GM18867 (cell line): ENCODE results near the gene FRMPD2.
"Not testable (repeated sequence)": the region's sequence is repeated elsewhere in the genome, so short reads cannot be mapped to it uniquely, and the experiment has no call there.

Source experiments
- ATAC-seq: cut with Tn5 transposase; IDR thresholded peaks from one replicate; pipeline ENCODE4 v1.9.1; 2021; ENCODE audit warnings: mild to moderate bottlenecking, moderate library complexity; ENCODE audit not compliant: unreplicated experiment

Gene FRMPD2

DNA sequence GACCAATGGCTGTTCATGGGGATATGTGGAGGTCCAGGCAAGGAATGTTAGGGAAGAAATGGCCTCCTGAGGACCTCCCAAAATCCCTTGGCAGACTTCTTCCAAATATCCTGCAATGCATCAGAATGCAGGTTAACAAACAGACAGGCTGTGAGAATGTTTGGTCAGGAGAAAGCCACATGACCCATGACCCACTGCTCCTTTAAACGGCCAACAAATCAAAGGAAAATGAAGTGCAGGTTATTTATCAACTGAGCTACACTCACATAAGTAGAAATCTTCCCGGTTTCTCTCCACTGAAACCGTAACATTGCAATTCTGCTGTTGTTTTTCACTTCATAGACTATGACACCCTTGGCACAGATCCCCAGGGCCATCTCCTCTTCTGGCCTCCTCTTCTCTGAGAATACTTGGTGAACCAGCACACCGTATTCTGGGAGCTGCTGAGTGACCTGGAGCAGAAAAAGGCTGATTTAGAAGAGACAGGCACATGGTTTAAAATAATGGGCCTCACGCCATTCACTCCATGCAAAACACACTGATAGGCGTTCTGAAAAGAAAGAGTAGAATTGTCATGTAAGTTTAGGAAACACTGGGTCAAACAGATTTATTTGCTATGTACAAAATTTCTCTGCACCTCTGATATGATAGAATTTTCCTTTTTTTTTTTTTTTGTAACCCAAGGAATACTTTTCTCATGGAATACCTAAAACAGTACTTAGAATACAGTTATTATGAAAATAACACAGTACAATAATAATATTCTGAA is 67.8 kb downstream of the FRMPD2 start:
- no peak for ATAC-seq

DNA sequence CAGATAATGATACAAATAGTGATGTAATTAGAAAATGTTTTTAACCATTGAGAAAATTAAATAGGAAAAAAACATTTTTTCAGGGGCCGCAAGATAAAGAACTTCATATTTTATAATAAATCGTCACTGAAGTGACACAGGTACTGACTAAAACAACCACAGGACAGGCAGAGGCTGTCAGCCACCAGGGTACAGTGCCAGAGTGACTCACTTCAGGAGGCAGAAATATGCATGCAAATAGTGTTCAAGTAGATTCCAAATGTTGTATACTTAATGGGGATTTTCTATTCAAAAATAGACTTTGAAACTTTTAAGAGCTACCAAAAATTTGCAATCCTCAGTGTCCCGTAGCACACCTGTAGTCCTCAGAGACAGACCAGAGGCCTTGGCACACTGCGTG is 68.6 kb downstream of the FRMPD2 start:
- no peak for ATAC-seq

DNA sequence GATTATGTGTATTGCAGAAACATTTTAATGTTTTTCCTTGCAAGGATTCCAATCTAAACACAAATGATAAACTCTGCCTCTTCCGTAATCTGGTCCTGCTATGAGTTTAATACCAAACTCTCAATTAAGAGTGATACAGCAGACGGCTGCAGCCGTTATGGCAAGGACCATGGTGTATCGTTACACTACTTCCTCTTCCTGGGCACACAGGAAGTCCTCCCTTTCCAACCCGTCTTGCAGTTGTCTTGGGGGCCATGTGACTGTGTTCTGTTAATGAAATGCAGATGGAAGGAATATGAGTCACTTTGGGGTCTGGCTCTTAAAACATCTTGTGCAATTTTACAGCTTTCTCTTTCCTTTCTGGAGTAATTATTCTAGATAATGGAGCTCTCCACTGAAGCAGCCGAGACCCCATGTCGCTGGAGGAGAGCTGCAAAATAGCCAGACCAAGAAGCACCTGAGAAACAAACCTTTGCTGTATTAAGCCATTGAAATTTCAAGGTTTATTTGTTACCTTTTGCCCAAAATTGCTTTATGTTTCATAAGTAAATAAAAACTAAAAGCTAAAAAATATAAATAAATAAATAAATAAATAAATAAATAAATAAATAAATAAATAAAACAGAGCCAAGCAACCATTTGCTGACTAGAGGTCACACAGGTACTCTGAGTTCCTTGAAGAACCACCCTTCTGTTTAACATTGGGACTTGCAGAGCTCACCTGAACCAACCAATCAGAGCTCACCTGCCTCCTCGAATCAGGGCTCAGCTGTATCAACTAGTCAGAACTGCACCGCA is 74.7 kb downstream of the FRMPD2 start:
- no peak for ATAC-seq

DNA sequence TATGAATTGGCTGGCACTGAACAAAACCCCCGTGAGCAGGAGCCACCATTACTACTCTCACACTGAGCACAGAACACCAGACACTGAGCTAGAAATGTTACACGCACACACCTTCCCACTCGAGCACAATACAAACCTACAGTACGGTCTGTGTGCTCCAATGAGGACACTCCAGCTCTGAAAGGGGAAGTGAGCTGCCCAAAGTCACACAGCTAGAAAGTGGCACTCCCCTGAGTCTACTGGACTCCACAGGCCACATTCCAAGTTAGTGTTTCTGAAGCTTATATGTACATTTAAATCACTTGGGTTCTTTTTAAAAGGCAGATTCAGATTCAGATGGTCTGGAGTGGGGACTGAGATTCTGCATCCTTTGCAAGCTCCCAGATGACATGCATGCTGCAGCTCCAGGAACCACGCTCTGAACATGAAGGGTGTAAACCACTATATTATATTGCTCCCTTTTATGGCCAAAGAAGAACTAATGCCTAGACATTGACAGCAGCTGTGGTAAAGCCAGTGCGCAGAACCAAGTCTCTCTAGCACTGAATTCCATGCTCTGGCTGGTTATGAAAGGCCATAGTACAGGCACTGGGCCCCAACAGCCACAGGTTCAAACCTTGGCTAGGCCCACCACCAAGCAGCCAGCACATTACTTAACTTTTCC is 77.1 kb downstream of the FRMPD2 start:
- ATAC-seq = no peak

DNA sequence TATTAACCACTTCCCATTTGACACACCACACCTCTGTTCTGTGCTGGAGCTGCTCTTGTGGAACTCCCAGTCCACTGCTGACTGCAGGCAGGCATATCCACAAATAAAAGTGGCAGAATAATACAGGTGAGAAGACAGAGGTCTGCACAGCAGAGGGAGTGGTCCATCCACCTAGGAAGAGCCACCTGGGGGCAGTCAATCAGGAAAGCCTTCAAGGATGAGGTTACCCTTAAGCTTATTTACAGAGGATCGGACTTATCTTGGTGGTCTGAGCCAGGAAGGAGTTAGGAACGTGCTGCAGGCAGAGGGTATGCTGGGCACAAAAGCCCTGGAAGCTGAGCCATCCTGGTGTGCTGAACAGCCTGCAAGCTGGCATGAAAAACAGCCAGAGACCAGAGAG is 78.7 kb downstream of the FRMPD2 start:
- ATAC-seq = no peak

DNA sequence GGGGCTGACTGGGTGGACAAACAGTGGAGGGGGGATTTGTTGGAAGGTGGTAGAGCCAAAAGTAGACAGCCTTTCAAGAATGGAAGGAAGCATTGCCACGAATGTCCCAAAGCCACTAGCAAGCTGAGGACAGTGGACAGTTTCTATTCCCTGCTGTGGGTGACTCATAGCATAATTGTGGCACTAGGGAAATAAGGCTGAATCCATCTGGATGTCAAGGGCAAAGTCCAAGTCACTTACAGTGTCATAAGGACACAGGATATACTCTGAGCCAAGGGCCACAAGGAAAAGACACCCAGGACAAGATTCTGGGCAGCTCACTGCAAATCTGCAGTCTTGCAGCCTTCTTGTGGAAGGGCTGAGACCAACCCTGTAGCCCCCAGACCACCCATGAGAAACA is 79.7 kb downstream of the FRMPD2 start:
- no peak for ATAC-seq

DNA sequence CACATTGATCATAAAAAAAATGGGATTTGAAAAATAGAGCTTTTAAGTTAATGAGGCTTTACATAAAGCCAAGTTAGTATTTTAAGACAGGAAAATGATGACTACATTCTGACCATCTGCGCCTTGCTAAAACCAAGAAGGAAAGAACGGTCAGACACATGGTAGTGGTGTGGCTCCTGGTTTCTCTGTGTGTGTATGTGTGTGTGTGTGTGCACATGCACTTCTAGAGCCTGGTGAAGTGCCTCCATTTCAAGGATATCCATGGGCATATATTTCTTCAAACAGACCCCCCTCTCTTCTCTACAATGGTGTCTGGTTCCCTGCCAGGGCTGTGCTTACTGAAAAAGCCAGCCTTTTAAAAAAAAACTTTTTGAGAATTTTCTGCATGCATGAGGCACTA is 80.9 kb downstream of the FRMPD2 start:
- no peak for ATAC-seq

DNA sequence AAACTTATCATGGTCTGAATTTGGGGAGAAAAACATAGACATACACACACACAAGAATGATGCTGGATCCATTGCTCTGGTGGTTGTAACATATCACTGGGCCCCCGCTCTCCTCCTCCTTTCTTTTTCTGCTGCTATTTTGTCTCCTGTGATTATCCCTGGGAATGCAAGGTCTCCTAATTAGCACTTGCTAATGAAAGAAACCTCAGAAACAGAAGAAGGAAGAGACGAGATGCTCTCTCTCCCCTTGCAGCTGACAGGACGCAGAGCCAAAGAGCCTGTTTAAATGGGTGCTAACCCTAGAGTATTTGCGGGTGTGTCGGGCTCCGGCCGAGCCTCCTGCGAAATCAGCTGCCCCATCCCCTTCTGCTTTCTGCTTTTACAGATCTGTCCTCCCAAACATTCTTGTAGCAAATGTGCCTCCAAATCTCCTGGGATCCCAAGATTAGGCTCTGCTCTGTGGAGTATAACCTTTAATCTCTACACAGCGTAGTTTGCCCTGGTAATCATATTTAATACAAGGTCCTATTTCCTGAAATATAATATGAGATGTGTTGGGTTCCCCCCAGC is 81.5 kb downstream of the FRMPD2 start:
- no peak for ATAC-seq

DNA sequence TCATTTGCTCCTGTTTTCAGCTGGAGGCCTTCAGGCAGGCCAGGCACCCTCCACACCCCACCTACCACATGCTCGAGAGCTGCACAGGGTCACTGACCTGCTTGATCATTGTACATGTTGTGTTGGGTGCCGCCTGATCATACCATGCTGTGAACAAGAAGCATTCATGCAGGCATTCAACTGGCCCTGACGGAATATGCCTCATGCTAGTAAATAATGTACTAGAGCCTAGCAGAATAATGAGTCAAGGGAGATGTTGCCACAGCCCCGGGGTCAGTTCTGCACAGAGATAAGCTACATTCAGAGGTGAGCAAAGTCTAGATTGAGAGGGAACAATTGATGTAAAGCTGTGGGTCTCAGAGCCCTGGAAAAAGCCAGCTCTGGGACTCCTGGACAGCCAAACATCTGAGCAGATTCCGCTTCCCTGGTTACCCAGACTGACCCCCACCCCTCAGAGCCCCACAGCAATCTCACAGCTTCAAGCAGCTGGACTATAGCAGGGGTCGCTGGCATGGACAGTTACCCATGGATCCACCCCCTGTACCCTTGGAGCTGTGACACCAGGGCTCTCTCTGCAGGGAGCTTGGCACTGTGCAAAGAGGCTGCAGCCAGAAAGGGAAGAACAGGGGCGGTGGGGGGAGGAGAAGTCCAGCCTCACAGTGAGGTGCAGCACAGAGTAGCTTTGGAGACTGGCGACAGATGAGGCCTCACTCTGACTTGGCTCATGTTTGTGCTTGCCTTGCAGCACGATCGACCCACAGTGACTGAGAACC is 86.6 kb downstream of the FRMPD2 start:
- ATAC-seq = no peak

DNA sequence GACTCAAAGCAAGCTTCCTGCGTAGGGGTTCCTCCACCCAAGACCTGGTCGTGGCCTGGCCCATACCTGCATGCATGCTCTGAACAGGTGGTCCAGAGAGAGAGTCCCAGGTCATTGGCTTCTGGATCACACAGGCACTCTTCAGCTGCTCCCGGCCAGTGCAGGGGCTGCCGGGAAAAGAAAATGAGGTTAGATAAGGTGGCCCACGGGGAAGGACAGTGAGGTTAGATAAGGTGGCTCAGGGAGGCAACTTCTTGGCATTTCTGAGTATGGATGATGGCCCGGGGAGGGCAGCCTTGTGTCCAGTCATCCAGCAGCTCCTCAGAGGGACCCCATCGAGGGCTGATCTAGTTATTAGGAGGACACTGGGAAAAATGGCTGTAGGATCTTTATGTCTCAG is 87.4 kb downstream of the FRMPD2 start:
- no peak for ATAC-seq

DNA sequence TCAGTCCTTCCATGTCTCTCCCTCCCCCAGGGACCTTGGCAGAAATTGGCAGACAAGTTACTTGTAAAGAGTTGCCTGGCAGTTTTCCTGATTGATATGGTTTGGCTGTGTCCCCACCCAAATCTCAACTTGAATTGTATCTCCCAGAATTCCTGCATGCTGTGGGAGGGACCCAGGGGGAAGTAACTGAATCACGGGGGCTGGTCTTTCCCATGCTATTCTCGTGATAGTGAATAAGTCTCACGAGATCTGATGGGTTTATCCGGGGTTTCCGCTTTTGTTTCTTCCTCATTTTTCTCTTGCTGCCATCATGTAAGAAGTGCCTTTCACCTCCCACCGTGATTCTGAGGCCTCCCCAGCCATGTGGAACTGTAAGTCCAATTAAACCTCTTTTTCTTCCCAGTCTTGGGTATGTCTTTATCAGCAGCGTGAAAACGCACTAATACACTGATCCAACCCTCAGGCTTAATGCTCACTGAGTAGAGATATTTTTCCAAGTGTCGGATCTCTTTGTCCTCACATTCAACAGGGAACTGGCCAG is 88.2 kb downstream of the FRMPD2 start:
- not testable (repeated sequence) for ATAC-seq

DNA sequence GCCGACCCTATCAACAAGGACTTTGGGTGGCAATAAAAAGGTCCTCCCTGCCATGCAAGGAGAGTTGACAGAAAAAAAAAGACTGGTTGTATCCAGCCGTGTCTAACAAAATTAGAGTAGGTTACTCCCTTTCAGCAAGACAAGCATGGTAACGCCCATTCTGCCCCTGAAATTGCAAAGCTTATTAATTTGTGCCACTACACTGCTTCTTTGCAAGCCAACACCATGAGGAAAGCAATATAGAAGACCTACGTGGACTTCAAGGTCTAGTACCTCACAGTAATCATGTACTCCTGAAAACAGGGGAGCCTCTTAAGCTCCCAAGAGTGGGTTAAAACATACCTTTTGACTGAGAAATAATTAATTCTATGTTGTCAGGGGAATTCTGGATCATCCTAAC is 90.3 kb downstream of the FRMPD2 start:
- no peak for ATAC-seq

DNA sequence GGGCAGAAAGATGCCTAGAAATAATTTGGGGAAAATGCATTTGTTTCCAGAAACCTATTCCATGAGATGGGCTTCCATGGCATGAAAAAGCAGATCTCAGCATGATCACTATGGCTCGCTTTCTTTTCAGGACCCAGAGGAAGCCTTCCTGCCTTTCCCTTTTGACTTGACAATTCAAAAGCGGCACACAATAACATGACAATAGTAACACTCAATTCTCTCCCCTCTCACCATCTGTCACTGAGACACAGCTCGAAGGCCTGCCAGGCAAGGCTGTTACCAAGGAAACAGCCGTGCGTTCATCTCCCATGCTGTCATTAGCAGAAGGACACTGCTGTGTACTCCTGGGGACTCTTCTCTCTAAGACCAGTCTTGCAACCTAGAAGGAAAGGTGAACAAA is 101.8 kb downstream of the FRMPD2 start:
- ATAC-seq = not testable (repeated sequence)

DNA sequence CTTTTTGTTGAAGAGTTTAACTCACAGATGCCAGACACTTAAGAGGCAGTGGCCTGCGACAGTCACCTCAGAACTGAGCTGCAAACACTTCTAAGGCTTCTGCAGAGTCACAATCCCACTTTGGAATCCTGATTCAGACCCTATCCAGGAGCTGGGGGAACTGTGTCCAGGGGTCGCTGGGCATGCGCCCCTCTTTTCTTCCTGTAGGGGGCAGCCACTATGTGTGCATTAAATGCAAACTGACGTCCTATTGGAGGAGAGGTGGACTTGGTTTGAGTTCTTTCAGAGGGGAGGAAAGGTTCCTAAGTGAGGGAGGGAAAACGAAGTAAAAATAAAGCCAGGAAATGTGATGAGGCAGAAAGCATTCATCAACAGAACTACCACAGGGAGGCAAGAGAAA is 113.8 kb downstream of the FRMPD2 start:
- not testable (repeated sequence) for ATAC-seq

DNA sequence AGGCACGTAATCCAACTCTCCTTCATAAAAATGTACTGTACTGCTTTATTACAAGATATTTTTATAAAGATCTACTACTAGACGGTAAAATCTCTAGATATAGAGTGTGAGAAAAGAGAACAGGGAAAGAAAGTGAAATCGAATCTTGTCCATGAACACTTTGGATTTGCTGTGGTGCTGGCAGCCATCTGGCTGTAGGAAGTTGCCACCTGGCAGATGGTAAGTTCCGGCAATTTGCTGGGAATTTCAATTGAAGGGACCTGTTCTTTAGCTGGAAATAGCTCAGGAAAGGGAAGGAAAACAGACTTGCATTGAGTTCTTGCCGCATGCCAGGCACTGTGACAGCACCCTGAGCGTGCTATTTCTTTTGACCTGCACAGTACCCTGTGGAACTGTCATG is 114.3 kb downstream of the FRMPD2 start:
- not testable (repeated sequence) for ATAC-seq

DNA sequence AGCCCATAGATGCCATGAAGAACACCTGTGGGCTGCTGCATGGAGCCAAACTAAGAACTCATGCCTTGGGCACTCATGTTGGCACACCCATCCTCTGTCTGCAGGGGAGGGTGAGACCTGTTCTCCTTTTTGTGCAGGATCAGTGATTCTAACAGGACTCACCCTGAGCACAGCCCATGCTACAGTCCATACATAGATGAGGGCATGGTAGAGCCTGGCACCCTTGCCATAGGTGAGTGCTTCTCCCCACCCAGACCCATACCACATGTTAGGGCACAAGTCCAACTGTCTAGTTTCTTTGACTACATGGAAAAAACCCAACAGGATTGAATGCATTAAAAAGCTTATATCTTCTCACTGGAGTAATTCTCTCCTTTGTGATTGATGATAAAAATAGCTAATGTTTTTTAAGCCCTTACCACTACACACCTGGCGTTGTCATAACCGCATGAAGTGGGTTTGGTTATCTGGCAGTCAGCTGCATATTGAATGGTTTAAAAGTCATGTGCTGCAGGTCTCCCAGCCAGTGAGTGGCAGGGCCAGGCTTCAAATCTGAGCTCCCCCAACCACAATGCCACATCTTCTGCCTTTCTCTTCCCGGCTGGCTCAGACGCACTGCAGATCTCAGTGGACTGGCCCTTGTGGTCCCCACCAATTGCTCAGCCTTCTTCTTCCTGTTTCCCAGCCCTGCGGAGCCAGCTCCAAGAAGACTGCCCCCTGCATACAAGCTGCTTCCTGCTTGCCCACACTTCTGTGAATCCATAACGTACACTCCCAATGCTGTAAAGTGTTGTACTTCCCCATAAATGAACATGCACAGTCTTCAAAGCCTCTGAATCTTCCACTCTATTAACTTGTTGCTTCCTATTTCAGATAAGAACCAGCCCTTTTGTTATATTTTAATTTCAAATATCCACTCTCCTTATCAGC is 120.0 kb downstream of the FRMPD2 start:
- ATAC-seq = not testable (repeated sequence)

DNA sequence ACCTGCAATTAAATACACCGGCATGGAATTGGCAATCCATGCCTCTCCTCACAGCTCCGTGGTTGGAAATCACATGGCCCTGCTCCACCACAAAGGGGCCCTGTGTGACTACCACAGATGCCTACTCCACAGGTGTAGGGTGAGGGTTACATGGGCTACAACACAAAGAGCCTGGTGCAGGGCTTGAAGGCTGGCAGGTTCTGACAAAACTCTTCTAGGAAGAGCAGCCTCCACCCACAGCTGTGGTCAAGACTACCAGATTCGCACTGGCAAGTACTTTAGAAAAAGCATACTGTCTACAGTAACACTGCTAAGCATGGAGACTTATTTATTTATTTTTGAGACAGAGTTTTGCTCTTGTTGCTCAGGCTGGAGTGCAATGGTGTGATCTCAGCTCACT is 126.9 kb downstream of the FRMPD2 start:
- ATAC-seq = not testable (repeated sequence)

DNA sequence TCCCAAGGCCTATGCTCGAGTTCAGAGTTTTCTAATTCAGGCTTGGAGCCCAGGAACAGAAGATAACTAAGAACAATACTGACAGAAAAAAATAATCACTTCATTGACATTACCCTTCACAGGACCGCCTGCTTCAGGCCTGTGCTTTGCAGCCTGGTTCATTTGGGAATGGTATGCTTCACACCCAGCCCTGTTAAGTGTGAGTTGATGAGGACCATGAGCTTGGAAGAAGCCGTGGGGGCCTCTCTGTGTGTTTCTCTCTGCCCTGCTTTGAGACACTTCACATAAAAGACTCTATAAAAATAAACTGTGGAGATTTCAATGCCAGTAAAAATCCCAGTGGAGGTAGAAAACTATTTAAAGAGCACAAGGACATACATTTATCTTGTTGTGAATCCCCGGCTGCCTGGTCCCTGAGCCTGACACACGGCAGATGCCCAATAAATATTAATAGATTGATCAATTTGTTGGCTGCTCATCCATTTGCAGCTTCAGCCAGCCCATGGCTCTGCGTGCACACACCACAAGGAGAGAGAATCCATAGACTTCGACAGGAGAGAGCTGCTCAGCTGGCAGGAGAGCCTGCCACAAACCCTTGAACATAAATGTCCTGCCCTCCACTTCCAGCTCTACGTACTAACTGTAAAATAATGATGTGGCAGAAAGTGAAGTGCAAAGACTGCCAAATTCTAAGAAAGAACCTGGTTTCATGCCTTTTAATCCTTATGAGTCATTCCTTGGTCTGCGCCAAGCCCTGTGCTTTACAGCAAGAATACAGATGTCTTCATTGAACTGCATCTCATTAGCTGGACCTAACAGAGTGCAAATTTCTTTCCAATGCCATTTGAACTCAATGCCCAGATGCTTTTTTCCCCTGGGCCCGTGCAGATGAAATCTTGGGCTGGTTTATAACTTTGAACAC is 130.5 kb downstream of the FRMPD2 start:
- not testable (repeated sequence) for ATAC-seq
